ENCODE results near the gene HTR3B.

HTR3B gene

DNA sequence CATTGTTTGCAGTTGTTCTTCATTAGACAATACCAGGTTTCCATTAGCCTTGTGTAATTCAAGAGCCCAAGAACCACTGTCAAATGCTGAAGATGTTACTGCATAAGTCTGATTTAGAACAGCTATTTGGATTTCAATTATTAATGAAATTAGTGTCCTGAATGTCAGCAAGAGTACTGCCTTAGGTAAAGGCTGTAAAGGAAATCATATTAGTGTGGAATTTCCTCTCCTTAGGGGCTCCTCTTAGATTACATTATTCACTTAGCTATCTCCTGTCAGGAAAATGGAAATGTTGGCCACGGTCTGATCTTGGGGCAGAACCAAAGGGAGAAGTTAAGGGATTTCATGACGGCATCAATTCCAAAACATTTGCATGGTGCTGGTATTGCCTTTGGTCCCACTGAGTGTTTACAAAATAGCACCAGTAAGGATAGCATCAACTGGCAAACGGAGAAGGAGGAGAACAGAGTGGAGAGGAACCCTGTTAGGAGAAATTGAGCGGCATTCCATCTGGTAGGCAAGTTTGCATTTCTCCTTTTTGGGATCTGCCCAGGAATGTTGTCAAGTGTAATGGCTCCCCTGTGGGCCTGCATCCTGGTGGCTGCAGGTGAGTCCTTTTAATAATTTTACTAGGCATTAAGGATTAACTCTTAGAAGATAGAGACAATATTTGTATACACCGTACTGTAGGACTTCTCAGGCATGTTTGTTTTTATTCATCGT, at the start of gene HTR3B:
Gene HTR3B (plus strand): TSS at position 418 of the 723 bp plus-strand sequence. CDS start 138 bp downstream, at position 556.
- TF ChIP-seq CTCF (IDR thresholded peaks at IDR 0.05; ENCODE audit: insufficient read depth, low read length, poor library complexity, severe bottlenecking), result no peak
- no peaks in the 10 kb centered on the region; the same call in 1 of the 2 replicates for H3K27me3 ChIP-seq (replicated peaks; ENCODE audit: control insufficient read depth, insufficient read depth, low read length)
- no peak within 1 kb of the TSS for H3K4me3 ChIP-seq (replicated peaks; ENCODE audit: low read depth, low read length)
- no peak for DNase-seq (ENCODE audit: extremely low read depth, insufficient read length)
- H3K36me3 ChIP-seq (ENCODE audit: control insufficient read depth, insufficient read depth, low read length), result no peaks in the 10 kb centered on the region

DNA sequence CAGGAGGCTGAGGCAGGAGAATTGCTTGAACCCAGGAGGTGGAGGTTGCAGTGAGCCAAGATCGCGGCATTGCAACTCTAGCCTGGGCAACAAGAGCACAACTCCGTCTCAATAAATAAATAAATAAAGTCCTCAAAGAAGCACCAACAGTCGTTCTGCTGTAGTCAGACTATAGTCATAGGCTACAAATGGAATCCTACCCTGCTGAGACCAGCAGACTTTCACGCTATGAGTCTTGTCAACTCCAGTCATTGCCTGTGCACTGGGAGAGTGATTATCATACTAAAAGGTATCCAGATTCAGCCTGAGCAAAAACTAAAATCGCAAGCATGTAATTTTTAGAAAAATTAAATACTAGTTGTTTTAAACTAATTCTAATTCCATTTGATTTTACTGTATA, 48.8 kb upstream of the HTR3B start:
- no peak overlapping the region for H3K4me3 ChIP-seq (replicated peaks; ENCODE audit: low read depth, low read length)
- no peak for TF ChIP-seq CTCF (IDR thresholded peaks at IDR 0.05; ENCODE audit: insufficient read depth, low read length, poor library complexity, severe bottlenecking)
- no peak for DNase-seq (ENCODE audit: extremely low read depth, insufficient read length)
- no peaks in the 10 kb centered on the region for H3K27me3 ChIP-seq (replicated peaks; ENCODE audit: control insufficient read depth, insufficient read depth, low read length)
- peaks cover 2% of the 10 kb centered on the region for H3K36me3 ChIP-seq (ENCODE audit: control insufficient read depth, insufficient read depth, low read length)

- DNase-seq (ENCODE audit: extremely low read depth, insufficient read length), result no peak
- no peaks in the 10 kb centered on the region for H3K27me3 ChIP-seq (replicated peaks; ENCODE audit: control insufficient read depth, insufficient read depth, low read length)
- no peaks in the 10 kb centered on the region for H3K36me3 ChIP-seq (ENCODE audit: control insufficient read depth, insufficient read depth, low read length)
- no peak overlapping the region for H3K4me3 ChIP-seq (replicated peaks; ENCODE audit: low read depth, low read length)
- TF ChIP-seq CTCF (IDR thresholded peaks at IDR 0.05; ENCODE audit: insufficient read depth, low read length, poor library complexity, severe bottlenecking), result no peak
Observed at GRCh38 chr11:113856966-113857759, 47.4 kb upstream of the HTR3B start.

GRCh38 chr11:113859665-113860064, 44.9 kb upstream of the HTR3B start:
- Histone ChIP-seq H3K27me3 (replicated peaks; ENCODE audit: control insufficient read depth, insufficient read depth, low read length) (no peaks in the 10 kb centered on the region), H3K4me3 (replicated peaks; ENCODE audit: low read depth, low read length) (no peak overlapping the region), H3K36me3 (ENCODE audit: control insufficient read depth, insufficient read depth, low read length) (no peaks in the 10 kb centered on the region)
- TF ChIP-seq CTCF (IDR thresholded peaks at IDR 0.05; ENCODE audit: insufficient read depth, low read length, poor library complexity, severe bottlenecking), result no peak
- no peak for DNase-seq (ENCODE audit: extremely low read depth, insufficient read length)

DNA sequence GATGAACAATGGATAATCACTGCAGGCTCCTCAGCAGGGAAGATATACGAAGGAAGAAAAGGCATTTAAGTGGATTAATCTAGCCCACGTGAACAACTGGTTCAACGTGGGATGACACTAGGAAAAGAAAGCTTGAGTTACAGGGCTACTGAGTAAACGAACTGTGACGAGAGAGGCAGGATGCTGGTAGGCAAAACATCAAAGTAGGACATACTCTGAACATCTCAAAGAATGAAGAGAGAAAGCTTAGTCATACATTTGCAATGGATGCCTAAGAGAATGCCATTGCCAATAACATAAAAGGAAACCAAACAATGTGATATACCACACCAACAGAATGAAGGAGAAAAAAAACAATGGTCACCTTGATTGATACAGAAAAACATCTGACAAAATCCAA, 42.2 kb upstream of the HTR3B start:
- Histone ChIP-seq H3K4me3 (replicated peaks; ENCODE audit: low read depth, low read length) (no peak overlapping the region), H3K27me3 (replicated peaks; ENCODE audit: control insufficient read depth, insufficient read depth, low read length) (no peaks in the 10 kb centered on the region)
- no peak for DNase-seq (ENCODE audit: extremely low read depth, insufficient read length)

More for the DNA sequence above, 42.2 kb upstream of the HTR3B start:
- TF ChIP-seq CTCF (IDR thresholded peaks at IDR 0.05; ENCODE audit: insufficient read depth, low read length, poor library complexity, severe bottlenecking), result no peak
- no peaks in the 10 kb centered on the region for H3K36me3 ChIP-seq (ENCODE audit: control insufficient read depth, insufficient read depth, low read length)
